AG04450 (cell line): ENCODE measurements around the gene CDC7. TPM values are rescaled to one million over a fixed set of nuclear protein-coding genes. Genes with fewer than 3 reads are reported as not detected.

Experiments used
- CTCF ChIA-PET: fragments of 300-600, 350-600 bp; formaldehyde crosslinking; extraction: SDS; loops from one replicate; lab custom pipeline; 2022; ENCODE audit warnings: antibody characterized with exemption, inconsistent platforms; lab: Charles Lee
- POLR2A ChIA-PET: fragments of 350-600 bp; formaldehyde crosslinking; extraction: SDS; loops from one replicate; lab custom pipeline; 2021; ENCODE audit warnings: antibody characterized with exemption, inconsistent platforms; lab: Yijun Ruan, JAX
- DNase-seq: peaks from one replicate; pipeline ENCODE4 v3.0.0-alpha.2; 2011; ENCODE audit warnings: low read depth, low spot score
- H3K27ac ChIP-seq: one replicate; pipeline ENCODE4 v1.5.1; 2012; ENCODE audit warnings: low read depth, low read length, control low read depth
- H3K27me3 ChIP-seq: one replicate; pipeline ENCODE4 v1.6.0; 2012; ENCODE audit warnings: low read length; ENCODE audit not compliant: control insufficient read depth, insufficient read depth
- H3K4me3 ChIP-seq: 2 replicates; pipeline ENCODE4 v1.5.1; 2011; ENCODE audit warnings: mild to moderate bottlenecking, low read depth, low read length, control low read depth
- H3K9me3 ChIP-seq: 2 replicates; pipeline ENCODE4 v1.5.1; 2012; ENCODE audit warnings: low read length; ENCODE audit not compliant: control insufficient read depth, insufficient read depth
- CTCF ChIP-seq: IDR thresholded peaks from 2 replicates; pipeline ENCODE4 v1.5.1; 2011; ENCODE audit warnings: low read depth, low read length, control low read depth, inconsistent platforms
- polyA plus RNA-seq: library from polyadenylated mRNA; depleted of rRNA; stranded (reverse); fragments of >200 nt; gene quantifications from 2 replicates; pipeline ENCODE4 v1.2.3, GENCODE V29; 2011

Gene CDC7
- polyA plus RNA-seq, 1 experiment, result 4.6 TPM

DNA sequence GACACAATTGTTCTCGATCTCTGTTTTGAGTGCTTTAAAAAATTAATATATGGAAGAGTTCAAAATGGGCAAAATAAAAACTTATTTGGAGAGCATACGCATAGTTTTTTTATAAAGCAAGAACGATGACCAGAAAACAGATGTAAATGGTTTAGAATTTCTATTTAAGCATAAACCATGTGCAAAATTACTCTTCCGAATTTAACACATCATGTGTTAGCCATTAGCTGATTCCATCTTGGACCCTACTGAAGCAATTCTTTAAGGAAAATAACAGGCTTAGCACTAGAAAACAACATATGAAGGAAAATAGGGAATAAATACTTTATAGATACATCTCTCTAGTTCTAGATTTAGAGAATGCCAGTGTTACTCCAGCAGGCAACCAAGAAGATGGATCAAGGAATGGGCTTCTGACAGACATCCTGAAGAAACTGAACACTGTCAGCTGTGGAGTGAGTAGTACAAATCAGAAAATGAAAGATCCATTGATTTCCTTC, 26.7 kb downstream of the CDC7 start:
- Histone ChIP-seq H3K4me3 (no peak overlapping the region), H3K27me3 (no peaks in the 10 kb centered on the region), H3K9me3 (no peaks in the 10 kb centered on the region), H3K27ac (no peak overlapping the region)
- DNase-seq, result no peak
- ChIA-PET CTCF (interaction anchor here (0.9 to 3.3 kb wide), 2 partner anchors 15 to 357 kb away, joined by 3 to 23 read pairs; no protein-coding TSS in a partner anchor), POLR2A (no interaction called here)
- TF ChIP-seq CTCF, result no peak

DNA sequence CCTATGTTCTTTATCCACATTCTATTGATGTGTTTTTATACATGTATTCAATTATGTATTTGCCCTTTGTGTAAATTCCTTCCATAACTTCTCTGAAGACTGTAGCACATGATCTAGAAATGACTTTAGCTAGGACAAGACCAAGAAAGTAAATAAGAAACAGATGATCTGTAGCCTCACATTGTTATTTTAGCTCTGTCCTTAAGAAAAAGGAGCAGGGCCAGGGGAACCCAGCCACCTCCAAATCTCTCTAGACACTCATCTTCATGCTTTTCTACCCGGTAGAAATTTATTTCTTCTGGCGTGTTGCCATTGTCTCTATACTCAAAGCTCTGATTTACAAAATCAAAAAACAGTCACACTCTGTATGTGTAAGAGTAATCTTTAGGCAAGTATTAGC, 27.1 kb downstream of the CDC7 start:
- no peaks in the 10 kb centered on the region for H3K27me3 ChIP-seq
- POLR2A ChIA-PET, result no interaction called here
- no peak for TF ChIP-seq CTCF
- H3K4me3 ChIP-seq, result no peak overlapping the region
- CTCF ChIA-PET, result interaction anchor here (0.9 to 3.3 kb wide), 3 partner anchors 16 to 357 kb away, joined by 3 to 23 read pairs (median 3); no protein-coding TSS in a partner anchor
- no peaks in the 10 kb centered on the region for H3K9me3 ChIP-seq
- no peak overlapping the region for H3K27ac ChIP-seq
- no peak for DNase-seq

DNA sequence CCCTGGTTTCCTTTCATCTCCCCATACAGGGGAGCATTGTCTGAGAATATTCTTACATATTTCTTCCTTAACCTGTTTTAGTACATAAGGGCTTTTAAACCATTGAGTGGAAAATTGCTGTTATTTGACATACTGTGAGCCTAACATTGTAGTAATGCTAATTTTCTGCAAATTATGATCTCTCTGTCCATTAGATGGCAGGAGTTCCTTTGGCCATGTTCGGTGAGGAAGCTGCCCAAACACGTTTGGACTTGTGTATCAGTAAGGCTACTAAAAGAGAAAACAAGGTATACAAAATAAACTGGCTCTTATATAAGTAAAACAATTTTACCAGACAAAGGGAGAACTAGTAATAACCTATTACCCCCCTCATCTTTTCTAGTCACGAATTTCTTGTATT, 29.2 kb downstream of the CDC7 start:
- CTCF ChIA-PET, result interaction anchor here (0.6 to 3.3 kb wide), 10 partner anchors 10 to 397 kb away, joined by 3 to 23 read pairs (median 4); no protein-coding TSS in a partner anchor
- no peak overlapping the region for H3K27ac ChIP-seq
- H3K9me3 ChIP-seq, result no peaks in the 10 kb centered on the region
- peak; percentile 20 for DNase-seq
- peak; percentile 62 for TF ChIP-seq CTCF
- POLR2A ChIA-PET, result interaction anchor here (1.0 kb wide), 1 partner anchor 170 kb away, joined by 3 read pairs; no protein-coding TSS in a partner anchor
- no peak overlapping the region for H3K4me3 ChIP-seq
- H3K27me3 ChIP-seq, result no peaks in the 10 kb centered on the region

- Histone ChIP-seq H3K27me3 (peaks cover 2% of the 10 kb centered on the region), H3K27ac (no peak overlapping the region), H3K9me3 (no peaks in the 10 kb centered on the region; the same call in 1 of the 2 replicates), H3K4me3 (no peak overlapping the region)
- ChIA-PET CTCF (no interaction called here), POLR2A (no interaction called here)
- no peak for DNase-seq
- no peak for TF ChIP-seq CTCF
Observed at GRCh38 chr1:91533361-91534024, 32.8 kb downstream of the CDC7 start.

- Histone ChIP-seq H3K27me3 (peaks cover 10% of the 10 kb centered on the region), H3K9me3 (no peaks in the 10 kb centered on the region; the same call in 1 of the 2 replicates), H3K27ac (no peak overlapping the region), H3K4me3 (no peak overlapping the region)
- POLR2A ChIA-PET, result no interaction called here
- CTCF ChIA-PET, result interaction anchor here (0.5 kb wide), 1 partner anchor 24 kb away, joined by 5 read pairs; no protein-coding TSS in a partner anchor
- TF ChIP-seq CTCF, result no peak
- DNase-seq, result no peak
Observed at GRCh38 chr1:91535441-91535840, 34.8 kb downstream of the CDC7 start.
